Lung microvascular endothelial cell (primary cell): ENCODE data around the gene MYL10. TPM values are rescaled to one million over a fixed set of nuclear protein-coding genes. Genes with fewer than 3 reads are reported as not detected.
A peak's percentile ranks its signal among the peaks of the same experiment; 100 is the strongest.

Source experiments
- DNase-seq, 2 donors: peaks; one replicate each; pipeline versions ENCODE4 v3.0.0 to v3.0.0-alpha.2; 2010; ENCODE audit warnings: low read depth in 2 of 2
- total RNA-seq: library from RNA; depleted of rRNA; stranded (reverse); fragments of >200 nt; gene quantifications from 2 replicates; pipeline ENCODE4 v1.2.1, GENCODE V29; 2014

Gene MYL10
- total RNA-seq, 1 donor from 2014 or later, result not detected

DNA sequence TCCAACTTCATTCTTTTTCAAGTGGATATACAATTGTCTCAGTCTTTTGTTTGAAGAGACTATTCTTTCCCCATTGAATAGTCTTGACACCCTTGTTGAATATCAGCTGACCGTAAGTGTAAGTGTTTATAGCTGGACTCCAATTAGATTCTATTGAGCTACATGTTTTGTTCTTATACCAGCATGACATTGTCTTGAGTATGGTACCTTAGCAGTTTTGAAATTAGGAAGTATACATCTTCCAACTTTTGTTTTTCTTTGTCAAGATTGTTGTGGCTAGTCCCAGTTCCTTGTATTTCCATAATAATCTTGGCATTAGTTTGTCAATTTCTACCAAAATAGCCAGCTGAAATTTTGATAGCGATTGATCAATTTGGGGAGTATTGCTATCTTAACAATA is 56.9 kb downstream of the MYL10 start:
- no peak for DNase-seq

DNA sequence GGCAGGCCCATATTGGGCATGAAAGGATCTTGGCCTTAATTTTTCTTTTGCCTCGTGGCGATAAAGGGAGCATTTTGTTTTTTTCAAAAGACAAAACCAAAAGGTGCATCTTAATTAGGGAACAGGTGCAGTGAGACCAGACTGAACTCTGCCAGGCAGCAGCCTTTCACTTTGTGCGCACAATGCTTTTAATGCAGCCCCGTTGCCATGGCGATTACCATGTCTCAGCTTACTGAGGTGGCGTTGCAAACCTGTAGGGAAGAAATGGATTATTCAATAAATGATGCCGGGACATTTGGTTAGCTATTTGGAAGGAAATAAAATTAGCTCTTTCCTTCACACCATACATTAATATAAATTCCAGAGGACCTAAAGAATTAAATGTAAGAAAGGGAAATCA is 61.9 kb downstream of the MYL10 start:
- no peak for DNase-seq

DNA sequence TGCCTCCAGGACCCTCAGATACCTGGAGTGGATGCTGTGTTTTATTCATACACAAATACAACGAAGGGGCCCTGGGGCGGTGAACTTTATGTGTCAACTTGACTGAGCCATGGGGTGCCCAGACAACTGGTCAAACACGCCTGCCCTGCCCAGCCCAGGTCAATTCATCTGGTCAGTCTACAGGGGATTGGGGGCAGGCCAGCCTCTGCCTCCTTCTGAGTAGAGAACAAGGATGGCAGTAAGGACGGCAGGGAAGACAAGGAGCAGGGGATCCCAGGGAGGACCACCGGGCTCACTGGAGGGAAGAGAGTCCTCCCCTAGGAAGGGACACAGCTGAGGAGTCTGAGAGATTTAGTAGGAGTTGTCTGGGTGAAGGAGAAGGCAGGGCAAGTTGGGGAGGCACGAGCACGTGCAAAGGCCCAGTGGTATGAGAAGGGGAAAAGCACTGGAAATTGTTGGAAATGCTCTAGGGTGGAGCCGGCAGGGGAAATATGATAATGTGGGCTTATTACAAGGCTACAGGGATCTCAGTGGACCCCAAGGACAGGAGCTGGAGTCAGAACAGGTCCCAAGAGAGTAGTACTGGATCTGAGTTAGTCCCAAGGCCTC is 63.4 kb downstream of the MYL10 start:
- DNase-seq, result no peak

DNA sequence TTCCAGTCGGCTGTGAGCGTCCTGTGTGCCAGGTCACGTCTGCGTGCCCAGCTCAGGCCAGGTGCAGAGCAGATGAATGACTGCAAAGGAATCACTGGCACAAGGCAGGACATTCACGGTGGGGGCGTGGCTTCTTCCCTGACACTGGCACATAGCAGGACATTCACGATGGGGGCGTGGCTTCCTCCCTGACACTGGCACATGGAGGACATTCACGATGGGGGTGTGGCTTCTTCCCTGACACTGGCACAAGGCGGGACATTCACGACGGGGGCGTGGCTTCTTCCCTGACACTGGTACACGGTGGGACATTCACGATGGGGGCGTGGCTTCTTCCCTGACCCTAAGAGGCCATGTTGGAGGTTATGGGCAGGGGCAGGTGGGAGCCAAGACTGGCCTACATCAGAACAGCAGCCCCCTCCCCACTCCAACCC is 64.3 kb downstream of the MYL10 start:
- peak in 1 of 2 donors; percentile 55 for DNase-seq

DNA sequence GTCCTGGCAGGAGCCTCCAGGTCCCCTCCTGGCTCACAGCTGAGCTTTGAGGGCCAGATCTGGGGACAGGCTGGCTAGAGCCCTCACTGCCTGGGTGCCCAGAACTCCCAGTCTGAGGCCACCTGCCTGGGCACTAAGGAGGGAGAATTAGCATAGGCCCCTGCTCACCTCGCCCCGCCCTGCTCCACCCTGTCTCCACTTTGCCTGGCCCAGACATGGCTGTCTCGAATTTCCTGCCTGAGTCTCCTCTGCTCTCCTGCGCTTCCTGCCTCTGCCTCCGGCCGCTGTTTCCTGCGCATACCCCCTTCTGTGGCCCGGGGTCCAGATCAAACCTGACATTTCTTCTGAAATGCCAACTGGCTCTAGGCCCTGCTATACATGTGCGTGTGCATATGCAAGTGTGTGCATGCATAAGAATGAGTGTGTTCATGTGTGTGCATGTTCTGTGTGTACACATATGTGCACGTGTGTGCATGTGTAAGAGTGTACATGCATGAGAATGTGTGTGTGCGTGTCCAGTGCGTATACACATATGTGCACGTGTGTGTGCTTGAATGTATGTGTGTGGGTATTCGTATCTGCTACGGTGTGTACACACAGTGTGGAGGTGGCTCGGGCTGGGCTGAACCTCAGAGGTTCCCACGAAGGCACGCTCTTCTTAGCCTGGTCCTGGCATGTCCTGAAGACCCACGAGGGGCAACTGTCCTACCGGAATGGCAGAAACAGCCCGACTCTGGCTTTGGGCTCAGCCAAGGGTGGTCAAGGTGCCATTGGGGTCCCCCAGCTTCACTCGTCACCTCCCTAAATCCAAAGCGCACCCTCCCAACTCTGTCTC is 64.9 kb downstream of the MYL10 start:
- no peak for DNase-seq

Other genes starting within 250 kb of the MYL10 start
- gene CUX1, start 188.3 kb upstream of the MYL10 start, total RNA-seq, result 14.4 and 22.8 TPM in 2 replicates